Renal cortex interstitium (tissue), 15 donors: ENCODE measurements around the gene RLN1. TPM values are rescaled to one million over a fixed set of nuclear protein-coding genes. Genes with fewer than 3 reads are reported as not detected.
A peak's percentile ranks its signal among the peaks of the same experiment; 100 is the strongest.

Experiments used
- DNase-seq, 11 donors: peaks; one replicate each; pipeline ENCODE4 v3.0.0-alpha.2; 2013; ENCODE audit warnings: low read depth in 9 of 11, low spot score in 4 of 11; ENCODE audit errors: extremely low read depth in 1 of 11
- long read RNA-seq, 16 experiments: transcript quantifications; one replicate each; lab custom pipeline, GENCODE V29; 2026
- polyA plus RNA-seq, 3 donors: library from polyadenylated mRNA; unstranded; fragments of 120-200 nt; gene quantifications; one replicate each; pipeline ENCODE4 v1.2.1, GENCODE V29; 2013; ENCODE audit not compliant: insufficient read length in 3 of 3

The RLN1 gene, protein sequence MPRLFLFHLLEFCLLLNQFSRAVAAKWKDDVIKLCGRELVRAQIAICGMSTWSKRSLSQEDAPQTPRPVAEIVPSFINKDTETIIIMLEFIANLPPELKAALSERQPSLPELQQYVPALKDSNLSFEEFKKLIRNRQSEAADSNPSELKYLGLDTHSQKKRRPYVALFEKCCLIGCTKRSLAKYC
- under 1 TPM; 0.48 to 0.82 (median 0.72) TPM for polyA plus RNA-seq
- long read RNA-seq, donor 1, partial matches to known transcripts = 0 of 1 reads
- long read RNA-seq, donor 1, other reads (novel, unspliced or antisense) = 0 of 1 reads
- long read RNA-seq, donor 2 = 0 reads
- long read RNA-seq, donor 3, partial matches to known transcripts = 0 of 1 reads
- long read RNA-seq, donor 3, other reads (novel, unspliced or antisense) = 0 of 1 reads
- long read RNA-seq, donor 4 = 0 reads
- long read RNA-seq, donor 5 = 0 reads
- long read RNA-seq, donor 6 = 0 reads
- long read RNA-seq, donor 7 = 0 reads
- long read RNA-seq, donor 8 = 0 reads
- long read RNA-seq, donor 9 = 0 reads
- long read RNA-seq, donor 10 = 0 reads
- long read RNA-seq, donor 11, partial matches to known transcripts = 0 of 1 reads
- long read RNA-seq, donor 11, other reads (novel, unspliced or antisense) = 0 of 1 reads
- long read RNA-seq, donor 12 = 0 reads
- long read RNA-seq, donor 13 = 0 reads
- long read RNA-seq, donor 14, partial matches to known transcripts = 0 of 1 reads
- long read RNA-seq, donor 14, other reads (novel, unspliced or antisense) = 0 of 1 reads
- long read RNA-seq, donor 15, partial matches to known transcripts = 0 of 1 reads
- long read RNA-seq, donor 15, other reads (novel, unspliced or antisense) = 0 of 1 reads
- long read RNA-seq, donor 16 = 0 reads

DNA sequence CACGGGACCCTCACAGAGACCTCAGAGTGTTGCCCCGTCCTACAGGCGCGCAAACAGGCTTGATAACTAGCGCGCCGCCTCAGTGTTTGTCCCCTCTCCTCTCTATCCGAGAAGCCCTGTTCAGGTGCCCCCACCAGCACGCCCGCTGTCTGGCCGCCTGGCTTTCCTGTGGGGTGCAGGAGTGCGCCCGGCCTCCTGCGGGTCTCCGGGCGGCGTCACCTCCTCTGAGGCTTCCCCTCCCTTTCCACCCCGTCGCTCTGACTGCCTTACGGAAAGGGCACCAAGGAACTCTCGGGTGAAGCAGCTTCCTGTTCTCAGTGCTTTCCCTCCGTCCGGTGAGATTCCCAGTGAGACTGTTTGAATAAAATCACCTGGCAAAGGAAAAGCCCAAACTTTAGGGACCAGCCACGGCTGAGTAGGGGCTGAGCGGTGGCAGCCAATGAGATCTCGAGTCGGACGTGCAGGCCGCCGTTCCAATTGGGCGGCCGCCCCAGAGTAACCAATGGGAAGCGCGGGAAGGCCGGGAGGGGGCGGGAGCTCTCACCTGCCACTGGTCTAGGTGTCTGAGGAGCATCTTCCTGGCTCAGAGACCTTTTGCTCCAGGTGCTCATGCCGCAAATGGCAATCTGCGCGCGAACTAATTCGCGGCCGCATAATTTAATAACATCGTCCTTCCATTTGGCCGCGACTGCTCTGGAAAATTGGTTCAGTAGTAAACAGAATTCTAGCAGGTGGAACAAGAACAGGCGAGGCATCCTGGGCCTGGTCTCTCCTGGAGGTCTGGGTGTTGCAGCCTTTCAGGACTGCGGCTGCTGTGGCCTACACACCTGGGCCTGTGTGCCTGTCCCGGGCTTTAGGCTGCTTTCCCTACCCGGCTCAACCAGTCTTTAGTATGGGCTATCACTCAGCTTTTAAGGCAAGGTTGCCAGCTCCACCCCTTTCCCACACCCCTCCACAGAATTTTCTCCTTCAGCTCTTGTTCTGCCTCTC, at the start of gene RLN1:
RLN1 (minus strand) TSS at position 885 of the 990 bp plus-strand sequence; CDS start at position 755, 130 bp downstream.
- peak in 1 of 11 donors; percentile 5 for DNase-seq

DNA sequence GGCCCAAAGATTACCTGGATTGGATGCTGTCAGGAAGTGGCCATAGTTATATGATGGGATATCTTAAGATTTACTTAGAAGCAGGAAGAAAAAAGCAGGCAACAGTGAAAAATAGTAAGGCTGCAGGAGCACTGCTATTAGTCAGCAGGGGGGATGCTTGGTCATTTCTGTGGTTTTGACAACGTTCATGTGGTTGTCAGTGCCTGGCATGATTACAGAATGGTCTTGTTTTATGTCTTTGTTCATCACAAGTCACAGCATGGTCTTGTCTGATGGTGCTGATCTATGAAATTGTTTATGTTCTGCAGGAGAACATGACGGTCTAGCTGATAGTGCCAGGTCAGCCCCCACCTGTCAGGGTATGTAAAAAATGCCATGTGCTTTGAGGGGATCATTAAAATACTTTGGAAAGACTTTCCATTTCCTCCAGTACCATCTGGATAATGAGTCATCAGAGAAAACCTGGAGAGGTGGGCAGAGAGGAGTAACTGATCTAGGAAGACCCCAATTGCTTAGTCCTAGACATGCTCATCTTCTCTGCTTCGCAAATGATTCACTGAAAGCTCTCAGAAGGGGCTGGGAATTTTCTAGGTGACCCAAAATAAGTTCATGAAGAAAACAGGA, 49.5 kb upstream of the RLN1 start:
- DNase-seq = no peak

DNA sequence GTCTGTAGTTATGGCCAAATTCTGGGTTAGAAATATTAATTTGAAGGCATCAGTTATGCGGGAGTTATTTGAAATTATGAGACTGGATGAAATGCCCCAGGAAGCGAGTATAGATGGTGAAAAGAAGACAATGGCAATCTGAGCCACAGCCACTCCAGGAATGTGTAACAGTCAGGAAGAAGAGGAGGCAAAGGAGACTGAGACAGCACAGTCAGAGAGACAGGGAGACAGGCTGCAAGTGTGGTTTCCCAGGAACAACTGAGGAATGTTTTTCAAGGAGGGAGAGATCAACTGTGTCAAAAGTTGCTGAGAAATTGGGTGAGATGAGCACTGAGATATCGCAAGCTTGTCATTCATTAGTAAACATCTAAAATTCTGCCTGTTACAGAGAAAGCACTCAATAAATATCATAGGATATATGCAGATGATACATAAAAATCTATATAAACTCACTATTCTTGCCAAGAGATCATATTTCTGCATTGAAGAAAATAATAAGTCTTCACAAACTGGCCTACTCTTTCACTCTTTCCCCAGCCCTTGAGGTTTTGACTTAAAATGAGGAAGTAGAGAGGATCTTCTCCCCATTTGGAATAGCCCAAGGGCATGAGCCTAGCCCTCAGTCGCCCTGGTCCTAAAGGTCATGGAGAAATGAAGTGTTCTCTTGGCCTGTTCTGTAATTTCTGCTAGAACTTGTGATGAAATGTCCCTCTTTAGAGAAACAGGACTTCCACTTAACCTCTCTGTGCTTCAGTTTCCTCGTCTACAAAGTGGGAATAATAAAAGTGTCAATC, 48.5 kb upstream of the RLN1 start:
- no peak for DNase-seq

DNA sequence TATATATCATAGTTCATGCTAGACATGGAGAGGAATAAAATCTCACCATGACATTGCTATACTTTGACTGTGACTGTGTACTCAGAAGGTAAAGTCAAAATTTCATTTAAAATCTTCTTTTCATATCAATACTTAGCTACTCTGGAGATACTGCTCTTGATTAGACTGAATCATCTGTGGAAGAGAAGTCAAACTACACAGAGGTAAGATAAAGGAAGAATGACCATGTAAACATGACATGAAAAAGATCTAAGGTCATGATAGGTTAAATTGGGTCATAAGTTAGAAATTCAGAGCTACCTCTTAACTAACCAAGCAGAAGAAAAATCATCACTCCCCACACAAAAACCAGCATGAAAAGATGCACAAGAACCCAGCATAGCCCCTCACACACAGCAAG, 44.8 kb upstream of the RLN1 start:
- DNase-seq = no peak

DNA sequence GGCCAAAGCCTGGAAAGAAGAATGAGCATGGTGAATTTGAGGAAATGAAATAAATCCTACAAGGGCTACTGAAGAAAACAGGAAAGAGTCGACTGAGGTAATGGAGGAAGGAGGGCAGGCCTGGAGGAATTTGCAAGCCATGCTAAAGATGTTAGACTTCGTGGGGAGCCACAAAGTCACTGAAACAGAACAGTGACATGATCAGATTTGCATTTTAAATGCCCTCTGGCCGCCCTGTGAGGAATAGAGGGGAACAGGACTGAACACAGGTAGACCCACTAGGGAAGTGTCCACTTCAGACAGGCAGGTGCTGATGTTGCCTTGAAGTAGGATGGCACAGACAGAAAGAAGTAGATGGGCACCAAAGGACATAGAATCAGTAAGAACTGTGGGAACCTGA, 42.8 kb upstream of the RLN1 start:
- no peak for DNase-seq

DNA sequence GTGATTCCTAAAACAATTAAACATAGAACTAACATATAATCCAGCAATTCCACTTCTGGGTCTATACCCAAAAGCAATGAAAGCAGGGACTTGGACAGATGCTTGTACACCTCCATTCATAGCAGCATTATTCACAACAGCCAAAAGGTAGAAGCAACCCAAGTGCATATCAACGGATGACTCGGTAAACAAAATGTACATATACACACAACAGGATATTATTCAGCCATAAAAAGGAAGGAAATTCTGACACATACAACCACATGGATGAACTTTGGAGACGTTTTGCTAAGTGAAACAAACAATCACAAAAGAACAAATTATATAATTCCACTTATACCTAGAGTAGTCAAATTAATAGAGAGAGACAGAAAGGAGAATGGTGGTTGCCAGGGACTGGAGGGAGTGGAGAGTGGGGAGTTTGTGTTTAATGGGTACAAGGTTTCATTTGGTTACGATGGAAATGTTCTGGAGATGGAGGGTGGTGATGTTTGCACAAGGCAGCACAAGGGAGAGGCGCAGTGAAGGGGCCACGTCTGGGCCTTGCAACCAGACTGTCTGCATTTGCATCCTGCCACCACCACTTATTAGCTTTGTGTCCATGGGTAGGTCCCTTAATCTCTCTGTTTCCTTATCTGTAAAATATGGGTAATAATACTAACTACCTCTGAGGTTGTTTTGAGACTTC, 36.3 kb upstream of the RLN1 start:
- no peak for DNase-seq

DNA sequence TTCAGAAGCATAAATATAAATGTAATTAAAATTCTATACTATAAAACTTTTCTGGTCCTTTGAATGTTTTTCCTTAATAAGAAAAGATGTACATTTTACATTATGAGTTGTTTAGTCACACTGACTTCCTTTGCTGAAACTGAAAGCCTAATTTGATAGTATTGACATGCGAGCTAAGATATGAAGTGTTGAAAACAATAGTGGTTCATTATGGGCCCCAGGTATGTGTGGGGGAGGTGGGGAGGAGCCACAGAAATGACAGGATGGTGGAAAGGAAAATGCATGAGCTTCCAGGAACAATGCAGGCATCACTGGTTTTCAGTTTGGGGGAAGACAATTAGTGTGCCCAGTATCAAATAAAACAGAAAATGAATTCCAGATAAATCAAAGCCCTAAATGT, 35.4 kb upstream of the RLN1 start:
- DNase-seq = no peak

DNA sequence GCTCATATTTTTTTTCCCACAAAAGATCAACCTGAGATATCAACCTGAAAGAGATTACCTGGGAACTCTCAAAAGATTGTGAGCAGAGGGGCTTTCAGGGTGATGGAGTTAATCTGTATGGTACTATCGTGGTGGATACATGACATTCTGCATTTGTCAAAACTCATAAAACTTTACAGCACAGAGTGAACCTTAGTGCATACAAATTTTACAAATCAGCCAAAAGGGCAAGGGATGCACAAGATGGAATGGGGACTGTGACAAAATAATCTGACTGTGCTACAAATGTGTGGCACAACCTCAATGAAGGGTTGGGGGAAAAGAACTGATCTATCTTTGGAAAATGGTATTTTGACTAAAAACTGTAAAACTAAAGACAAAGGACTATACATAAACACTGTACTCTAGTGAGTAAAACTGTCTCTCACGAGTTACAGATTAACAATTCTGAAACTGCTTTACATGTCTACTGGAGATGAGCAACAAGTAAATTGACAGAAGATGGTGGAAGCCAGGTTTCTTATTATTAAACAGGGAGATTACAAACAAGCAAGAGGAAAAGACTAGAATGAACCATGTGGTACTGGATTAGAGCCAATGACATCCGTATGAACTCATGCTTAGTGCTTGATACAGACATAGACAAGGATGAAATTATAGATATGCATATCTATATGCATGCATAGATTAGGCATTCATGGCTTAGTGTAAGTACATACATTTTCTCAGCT, 24.8 kb upstream of the RLN1 start:
- no peak for DNase-seq

DNA sequence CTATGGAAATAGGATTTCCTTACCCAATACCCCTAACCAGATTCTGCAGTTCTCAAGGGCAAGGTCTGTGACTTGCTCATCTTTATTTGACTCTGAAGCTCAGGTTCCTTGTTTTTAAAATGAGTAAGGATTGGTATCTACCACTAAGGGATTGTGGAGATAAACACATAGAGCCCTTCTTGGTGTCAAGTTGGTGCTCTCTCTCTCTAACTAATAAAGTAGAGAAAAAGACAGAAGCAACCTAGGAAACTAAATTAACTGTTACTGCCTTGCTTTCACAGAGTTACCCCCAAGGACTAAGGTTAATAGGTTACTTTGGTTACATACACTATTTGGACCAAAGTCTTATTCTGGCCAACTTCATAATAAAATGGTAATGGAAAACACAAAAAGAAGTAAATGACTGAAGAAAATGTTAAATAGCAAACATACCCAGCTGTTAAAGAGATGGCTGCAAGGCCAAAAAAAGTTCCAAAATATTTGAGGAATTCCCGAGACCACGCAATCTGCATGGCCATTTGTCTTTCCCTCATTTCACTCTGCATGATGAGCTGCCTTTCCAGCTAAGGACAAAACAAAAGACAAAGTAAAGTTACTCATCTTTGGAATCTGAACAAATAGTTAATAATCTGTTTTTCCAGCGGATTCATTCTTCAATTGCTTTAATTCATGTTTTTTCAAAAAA, 21.8 kb upstream of the RLN1 start:
- no peak for DNase-seq

DNA sequence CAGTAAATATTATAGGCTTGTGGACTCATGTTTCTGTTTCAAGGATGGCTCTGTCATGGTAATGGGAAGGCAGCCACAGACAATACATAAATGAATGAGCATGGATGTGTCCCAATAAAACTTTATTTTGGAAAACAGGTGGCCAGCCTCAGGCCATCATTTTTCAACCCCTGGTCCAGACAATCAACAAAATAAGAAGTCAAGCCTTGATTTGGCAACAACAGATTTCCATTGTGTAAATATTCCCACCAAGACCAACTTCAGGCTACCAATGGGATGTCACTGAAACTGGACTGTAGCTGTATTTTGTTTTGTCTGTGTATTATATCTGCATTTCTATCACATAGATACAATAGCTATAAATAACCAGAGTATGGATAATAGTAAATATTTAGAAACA, 20.7 kb upstream of the RLN1 start:
- DNase-seq = no peak

DNA sequence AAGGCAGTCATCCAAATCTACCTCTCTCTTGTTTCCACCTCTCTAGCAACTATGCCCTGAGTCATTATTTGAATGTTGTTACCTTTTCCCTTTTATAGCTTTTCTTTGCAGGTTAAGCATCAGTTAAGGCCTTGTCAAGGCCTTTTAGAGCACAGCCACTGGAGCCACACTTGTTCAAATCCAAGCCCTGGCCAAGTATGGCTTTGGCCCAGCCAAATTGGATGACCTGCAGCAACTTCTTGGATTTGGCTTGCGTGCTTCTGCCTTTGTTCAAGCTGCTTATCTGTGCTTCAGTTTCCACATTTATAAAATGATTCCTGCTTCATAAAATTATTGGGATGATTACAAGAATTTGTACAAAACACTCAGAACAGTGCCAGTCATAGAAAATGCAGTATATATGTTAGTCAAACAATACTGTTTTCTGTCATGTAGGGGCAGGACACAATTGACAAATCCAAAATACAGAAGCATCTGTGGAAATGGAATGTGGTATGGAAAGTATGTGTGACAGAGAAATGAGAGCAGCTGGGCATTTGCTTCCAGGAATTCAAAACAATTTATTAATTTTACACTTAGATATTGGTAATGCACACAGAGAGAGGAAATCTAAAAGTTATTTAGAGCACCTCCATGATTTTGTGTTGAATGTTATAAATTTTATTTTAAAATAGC, 17.9 kb upstream of the RLN1 start:
- DNase-seq = no peak

DNA sequence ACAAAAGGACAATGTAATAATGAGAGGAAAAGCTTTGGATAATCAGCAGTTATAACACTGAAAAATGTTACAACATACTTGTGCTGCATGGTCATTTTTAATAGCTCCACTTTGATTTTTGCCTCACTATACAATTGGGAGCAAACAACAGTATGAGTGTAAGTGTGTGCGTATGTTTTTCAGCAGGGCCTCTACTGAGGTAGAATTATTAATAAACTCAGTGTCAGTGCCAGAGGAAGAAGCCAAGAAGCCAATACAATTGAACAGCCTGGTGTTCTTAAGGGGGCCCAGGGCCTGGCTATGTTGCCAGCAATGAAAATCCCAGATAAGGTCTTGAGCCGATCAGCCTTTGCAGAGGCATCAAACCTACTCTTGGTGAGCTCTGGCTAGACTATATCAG, 16.1 kb upstream of the RLN1 start:
- DNase-seq = no peak

DNA sequence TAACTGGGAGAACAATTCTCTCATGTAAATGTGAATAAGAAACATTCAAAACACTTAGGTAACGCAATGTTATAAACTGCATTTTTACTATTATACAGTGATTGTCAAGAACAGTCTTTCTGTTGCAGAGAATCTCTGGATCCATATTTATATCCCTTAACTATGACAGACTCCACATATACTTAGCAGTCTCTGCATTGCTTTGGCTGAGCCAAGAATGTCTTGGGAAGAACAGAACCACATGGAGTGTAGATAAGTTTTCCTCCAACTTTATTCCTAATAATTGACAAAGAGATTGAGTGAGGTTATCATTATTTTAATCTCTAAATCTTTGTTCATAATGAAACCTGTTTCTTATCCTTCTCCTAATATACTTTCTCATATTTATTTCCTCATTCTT, 15.6 kb upstream of the RLN1 start:
- DNase-seq = no peak

DNA sequence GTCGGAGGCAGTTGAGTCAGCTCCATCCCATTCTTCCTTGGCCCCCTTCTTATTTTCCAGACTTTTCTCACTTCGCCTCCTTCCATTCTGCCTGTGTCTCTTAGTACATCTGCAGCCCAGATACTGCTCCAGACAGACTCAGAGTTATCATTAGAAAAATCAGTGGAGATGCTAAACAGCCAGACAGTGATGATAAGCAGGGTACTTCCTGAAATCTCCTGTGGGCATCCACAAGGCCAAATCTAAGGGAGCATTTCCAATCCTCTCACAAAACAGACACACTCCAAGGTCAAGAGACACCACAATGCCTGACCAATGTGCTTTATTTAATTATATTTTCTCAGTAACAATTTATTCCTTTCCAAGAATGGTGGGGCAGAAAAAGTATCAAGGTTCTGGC, 14.5 kb upstream of the RLN1 start:
- no peak for DNase-seq

DNA sequence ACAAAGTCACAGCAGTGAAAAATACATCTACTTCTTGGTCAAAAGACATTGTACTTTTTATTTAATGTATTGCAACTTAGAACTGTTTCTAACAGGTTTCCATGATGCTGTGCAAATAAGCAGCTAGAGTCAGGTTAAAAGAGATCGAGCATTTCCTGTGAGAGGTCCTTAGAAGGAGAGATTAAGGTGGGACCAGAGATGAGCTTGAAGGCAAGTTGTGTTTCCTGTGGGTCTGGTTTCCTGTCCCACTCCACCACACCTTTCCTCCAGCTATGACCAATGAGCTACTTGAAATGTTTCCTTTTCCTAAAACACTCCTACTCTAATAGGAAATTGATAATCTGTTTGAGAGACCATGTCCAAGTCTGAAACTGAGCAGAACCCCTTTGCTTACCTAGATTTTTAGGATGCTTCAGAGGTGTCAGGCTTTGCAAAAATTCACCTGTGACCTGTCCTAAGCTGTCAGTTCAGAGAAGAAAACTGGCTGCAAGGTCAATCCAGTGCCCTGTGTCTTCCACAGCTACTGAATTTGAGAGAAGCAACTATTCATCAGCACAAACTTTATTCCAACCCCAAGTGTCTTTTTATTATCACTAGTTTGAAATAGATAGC, 13.1 kb upstream of the RLN1 start:
- DNase-seq = no peak
